ENCODE results near the gene WDR77. TPM values are rescaled to one million over a fixed set of nuclear protein-coding genes. Genes with fewer than 3 reads are reported as not detected.

WDR77 gene
- polyA plus RNA-seq, 3 donors: 38.0 to 49.0 (median 40.7) TPM

- no peak for DNase-seq (ENCODE audit: extremely low read depth in 1 of 11, low read depth in 9 of 11, low spot score in 4 of 11)
Measured at GRCh38 chr1:111450185-111450584, 1.1 kb upstream of the WDR77 start.

DNA sequence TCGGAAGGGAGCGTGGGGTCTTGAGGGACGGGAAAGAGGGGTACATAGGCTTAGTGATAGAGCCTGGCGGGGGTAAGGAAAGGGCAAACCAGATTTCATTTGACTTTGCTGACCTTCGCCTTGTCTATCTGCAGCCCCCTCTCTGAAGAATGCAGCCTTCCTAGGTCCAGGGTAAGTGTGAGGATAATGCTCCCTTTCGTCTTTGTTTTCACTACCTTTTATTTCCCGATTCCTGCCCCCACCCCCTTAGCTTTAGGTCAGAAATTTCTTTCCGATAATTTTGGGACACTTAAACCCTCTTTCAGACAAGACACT, 604 bp upstream of the WDR77 start:
- no peak for DNase-seq (ENCODE audit: extremely low read depth in 1 of 11, low read depth in 9 of 11, low spot score in 4 of 11)

DNA sequence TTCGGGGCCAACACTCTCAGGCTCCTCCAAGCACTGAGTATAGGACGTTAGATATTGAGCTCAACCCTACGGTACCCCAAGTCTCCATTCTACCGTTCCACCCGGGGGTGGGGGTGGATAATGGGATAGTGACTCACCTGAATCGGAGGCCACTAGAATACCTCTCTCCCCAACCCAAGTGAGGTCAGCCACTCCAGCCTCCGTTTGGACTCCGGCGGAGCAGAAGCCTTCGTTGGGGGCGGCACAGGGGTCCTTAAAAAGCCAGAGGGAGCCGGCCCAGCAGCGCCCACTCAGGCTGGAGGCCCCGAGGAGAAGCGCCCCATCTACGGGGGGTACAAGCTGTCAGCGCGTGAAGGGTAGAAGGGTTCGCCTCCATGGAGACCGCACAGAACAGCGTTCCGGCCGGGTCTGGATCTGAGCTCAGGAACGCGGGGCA, 556 bp downstream of the WDR77 start:
- peak in 2 of 11 donors; percentile 4 to 22 for DNase-seq (ENCODE audit: extremely low read depth in 1 of 11, low read depth in 9 of 11, low spot score in 4 of 11)

GRCh38 chr1:111446967-111447892, 1.8 kb downstream of the WDR77 start:
- no peak for DNase-seq (ENCODE audit: extremely low read depth in 1 of 11, low read depth in 9 of 11, low spot score in 4 of 11)

GRCh38 chr1:111446546-111446945, 2.5 kb downstream of the WDR77 start:
- DNase-seq (ENCODE audit: extremely low read depth in 1 of 11, low read depth in 9 of 11, low spot score in 4 of 11): no peak

- DNase-seq (ENCODE audit: extremely low read depth in 1 of 11, low read depth in 9 of 11, low spot score in 4 of 11): no peak
Measured at GRCh38 chr1:111444031-111444430, 5.0 kb downstream of the WDR77 start.

- DNase-seq (ENCODE audit: extremely low read depth in 1 of 11, low read depth in 9 of 11, low spot score in 4 of 11): no peak
Measured at GRCh38 chr1:111442457-111442856, 6.6 kb downstream of the WDR77 start.

- no peak for DNase-seq (ENCODE audit: extremely low read depth in 1 of 11, low read depth in 9 of 11, low spot score in 4 of 11)
Measured at GRCh38 chr1:111441573-111442192, 7.4 kb downstream of the WDR77 start.

DNA sequence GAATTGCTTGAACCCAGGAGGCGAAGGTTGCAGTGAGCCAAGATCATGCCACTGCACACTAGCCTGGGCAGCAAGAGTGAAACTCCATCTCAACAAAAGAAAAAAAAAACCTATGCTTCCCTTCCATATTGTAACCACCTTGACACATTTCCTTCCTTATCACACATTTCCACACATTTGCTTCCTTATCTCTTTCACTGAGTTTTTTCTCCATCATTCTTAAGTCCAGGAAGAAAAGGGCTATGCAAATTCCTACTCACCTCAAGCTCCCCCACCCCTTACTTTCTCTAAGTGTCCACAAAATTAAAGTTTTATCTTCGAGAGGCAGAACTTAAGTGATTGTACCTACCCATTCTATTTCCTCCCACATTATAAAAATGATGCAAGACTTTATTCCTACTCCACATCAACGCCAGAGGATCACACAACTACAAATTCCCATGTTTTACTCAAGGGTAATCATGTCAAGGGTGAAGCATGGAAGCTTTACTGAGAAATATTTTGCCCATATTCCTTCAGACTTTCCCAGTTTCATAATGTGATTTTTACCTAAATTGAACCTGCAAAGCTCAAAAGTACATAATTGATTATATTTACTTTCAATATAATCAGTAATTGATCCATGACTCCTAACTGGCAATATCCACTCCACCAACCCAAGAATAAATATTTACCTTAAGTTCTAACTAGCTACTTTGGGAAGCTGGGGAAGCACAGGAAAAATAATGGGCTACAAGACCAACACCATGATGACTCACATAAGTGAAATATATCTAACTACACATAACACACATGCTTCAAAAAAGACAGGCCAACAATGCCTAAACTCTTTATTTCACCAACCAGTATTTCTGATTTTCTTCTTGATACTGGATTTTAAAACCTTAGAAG, 9.3 kb downstream of the WDR77 start:
- DNase-seq (ENCODE audit: extremely low read depth in 1 of 11, low read depth in 9 of 11, low spot score in 4 of 11): no peak

GRCh38 chr1:111436726-111437125, 12.3 kb downstream of the WDR77 start:
- no peak for DNase-seq (ENCODE audit: extremely low read depth in 1 of 11, low read depth in 9 of 11, low spot score in 4 of 11)

- no peak for DNase-seq (ENCODE audit: extremely low read depth in 1 of 11, low read depth in 9 of 11, low spot score in 4 of 11)
Measured at GRCh38 chr1:111424281-111424680, 24.8 kb downstream of the WDR77 start.

- peak in 1 of 11 donors; percentile 21 for DNase-seq (ENCODE audit: extremely low read depth in 1 of 11, low read depth in 9 of 11, low spot score in 4 of 11)
Measured at GRCh38 chr1:111422546-111423391, 26.3 kb downstream of the WDR77 start.

GRCh38 chr1:111420377-111420776, 28.7 kb downstream of the WDR77 start:
- DNase-seq (ENCODE audit: extremely low read depth in 1 of 11, low read depth in 9 of 11, low spot score in 4 of 11): no peak

- no peak for DNase-seq (ENCODE audit: extremely low read depth in 1 of 11, low read depth in 9 of 11, low spot score in 4 of 11)
Measured at GRCh38 chr1:111419037-111419436, 30.0 kb downstream of the WDR77 start.

- DNase-seq (ENCODE audit: extremely low read depth in 1 of 11, low read depth in 9 of 11, low spot score in 4 of 11): no peak
Measured at GRCh38 chr1:111417755-111418154, 31.3 kb downstream of the WDR77 start.

DNA sequence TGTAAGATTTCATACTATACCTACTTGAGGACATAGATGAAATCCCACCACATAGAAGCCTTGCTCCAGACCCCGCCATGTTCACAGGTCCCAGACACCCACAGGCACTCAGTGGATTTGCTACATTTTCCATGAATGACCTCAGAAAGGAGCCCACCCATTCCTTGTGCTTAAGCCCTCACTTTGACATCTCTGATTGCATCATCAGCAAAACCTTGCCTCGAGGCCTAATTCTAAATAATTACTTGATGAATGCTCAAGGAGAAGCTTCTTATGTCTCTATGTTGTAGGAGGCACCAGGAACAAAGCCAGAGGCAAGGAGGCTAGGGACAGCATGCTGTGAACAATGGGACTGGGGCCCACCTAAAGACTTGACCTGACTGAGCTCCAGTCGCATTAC, 33.6 kb downstream of the WDR77 start:
- no peak for DNase-seq (ENCODE audit: extremely low read depth in 1 of 11, low read depth in 9 of 11, low spot score in 4 of 11)

DNA sequence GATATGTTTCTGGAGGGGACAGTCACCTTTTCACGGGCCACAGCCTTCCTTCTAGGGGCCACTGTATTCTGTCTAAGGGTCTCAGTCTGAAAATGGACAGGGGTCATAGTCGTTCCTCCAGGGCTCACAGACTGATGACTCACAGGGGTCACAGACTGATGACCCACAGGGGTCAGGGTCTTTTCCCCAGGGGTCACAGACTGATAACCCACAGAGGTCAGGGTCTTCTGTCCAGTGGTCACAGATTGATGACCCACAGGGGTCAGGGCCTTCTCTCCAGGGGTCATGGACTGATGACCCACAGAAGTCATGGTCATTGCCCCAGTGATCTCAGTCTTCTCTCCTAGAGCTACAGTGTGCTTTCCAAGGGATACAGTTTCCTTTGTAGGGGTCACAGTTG, 34.3 kb downstream of the WDR77 start:
- DNase-seq (ENCODE audit: extremely low read depth in 1 of 11, low read depth in 9 of 11, low spot score in 4 of 11): no peak

GRCh38 chr1:111412839-111413238, 36.2 kb downstream of the WDR77 start:
- no peak for DNase-seq (ENCODE audit: extremely low read depth in 1 of 11, low read depth in 9 of 11, low spot score in 4 of 11)

- DNase-seq (ENCODE audit: extremely low read depth in 1 of 11, low read depth in 9 of 11, low spot score in 4 of 11): no peak
Measured at GRCh38 chr1:111407301-111407700, 41.8 kb downstream of the WDR77 start.
